KBM-7 (cell line): Measurements from ENCODE around the gene C15orf62.

ENCODE experiments used
- DNase-seq: peaks from one replicate; pipeline ENCODE4 v3.0.0-alpha.2; 2015
- in situ Hi-C: fragments of 300-500 bp; cut with MboI; formaldehyde crosslinking; loops from 2 replicates; pipeline ENCODE4 v1.14.3; 2020; ENCODE audit warnings: low sequenced_read_pairs, low pct_unique_long_range_greater_than_20kb, mixed read lengths

Gene C15orf62, protein sequence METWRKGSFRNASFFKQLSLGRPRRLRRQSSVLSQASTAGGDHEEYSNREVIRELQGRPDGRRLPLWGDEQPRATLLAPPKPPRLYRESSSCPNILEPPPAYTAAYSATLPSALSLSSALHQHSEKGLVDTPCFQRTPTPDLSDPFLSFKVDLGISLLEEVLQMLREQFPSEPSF

DNA sequence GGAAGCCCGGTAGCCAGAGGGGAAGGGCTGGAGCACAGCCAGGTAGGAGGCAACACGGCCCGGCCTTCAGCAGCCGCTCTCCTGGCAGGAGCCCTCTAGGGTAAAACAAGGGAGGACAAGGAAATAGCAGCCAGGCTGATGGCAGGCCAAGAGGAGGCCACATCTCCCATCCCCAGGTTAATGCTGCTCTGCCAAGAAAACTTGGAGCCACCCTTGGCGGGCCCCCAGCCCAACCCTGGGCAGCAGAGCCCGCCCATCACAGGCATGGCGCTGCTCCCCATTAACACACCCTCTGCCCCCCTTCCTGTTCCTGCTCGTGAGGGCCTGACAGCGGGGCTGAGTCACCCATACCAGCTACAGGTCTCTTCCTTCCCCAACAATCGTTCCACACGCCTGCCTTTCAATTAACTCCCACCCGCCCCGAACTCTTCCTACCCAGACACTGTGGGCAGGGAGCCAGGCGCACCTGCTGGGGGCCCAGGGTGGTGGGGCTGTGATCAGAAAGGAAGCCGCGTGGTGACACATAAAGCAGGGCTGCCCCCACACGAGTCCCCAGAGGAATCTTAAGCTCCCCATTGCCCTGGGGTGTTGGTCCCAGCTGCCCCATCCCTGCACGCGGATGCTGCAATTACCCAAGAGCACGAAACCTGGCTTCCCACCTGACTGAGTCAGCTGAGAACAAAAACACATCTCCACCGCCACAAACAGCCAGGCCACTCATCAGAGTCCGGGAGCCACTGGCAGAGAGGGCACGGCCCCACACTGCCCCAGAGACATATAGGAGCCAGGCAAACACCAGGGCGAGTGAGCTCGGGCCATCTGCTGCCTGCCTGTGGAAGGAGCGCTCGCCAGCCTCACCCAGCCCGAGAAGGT lies at the start of gene C15orf62:
Gene C15orf62 (plus strand): TSS at position 707 of the 873 bp plus-strand sequence. CDS start 516 bp downstream, outside the sequence.
- peak; percentile 91 for DNase-seq
- in situ Hi-C loops: no loop called here

DNA sequence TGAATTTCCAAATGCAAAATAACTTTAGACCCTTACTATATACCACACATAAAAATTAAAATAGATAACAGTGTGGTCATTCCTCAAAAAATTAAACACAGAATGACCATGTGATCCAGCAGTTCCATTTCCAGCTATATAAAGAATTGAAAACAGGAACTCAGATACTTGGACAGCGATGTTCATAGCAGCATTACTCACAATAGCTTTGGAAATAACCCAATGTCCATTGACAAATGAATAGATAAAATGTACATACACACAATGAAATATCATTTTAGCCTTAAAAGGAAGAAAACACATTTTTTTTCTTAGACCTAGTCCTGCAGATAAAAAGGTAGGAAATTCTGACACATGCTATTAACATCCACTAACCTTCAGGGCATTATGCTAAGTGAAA lies 48.1 kb upstream of the C15orf62 start:
- in situ Hi-C loops: no loop called here
- DNase-seq: no peak

DNA sequence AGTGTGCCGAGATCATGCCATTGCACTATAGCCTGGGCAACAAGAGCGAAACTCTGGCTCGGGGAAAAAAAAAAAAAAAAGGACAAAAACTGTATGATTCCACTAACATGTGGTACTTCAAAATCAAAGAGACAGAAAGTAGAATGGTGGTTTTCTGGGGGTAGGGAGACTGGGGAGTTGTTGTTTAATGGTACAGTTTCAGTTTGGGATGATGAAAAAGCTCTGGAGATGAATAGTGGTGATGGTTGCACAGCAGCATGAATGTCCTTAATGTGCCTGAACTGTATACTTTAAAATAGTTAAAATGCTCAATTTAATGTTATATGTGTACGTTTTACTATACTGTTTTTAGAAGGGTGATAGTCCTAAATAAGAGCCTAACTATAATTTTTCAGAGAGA lies 47.4 kb upstream of the C15orf62 start:
- in situ Hi-C loops: no loop called here
- no peak for DNase-seq

DNA sequence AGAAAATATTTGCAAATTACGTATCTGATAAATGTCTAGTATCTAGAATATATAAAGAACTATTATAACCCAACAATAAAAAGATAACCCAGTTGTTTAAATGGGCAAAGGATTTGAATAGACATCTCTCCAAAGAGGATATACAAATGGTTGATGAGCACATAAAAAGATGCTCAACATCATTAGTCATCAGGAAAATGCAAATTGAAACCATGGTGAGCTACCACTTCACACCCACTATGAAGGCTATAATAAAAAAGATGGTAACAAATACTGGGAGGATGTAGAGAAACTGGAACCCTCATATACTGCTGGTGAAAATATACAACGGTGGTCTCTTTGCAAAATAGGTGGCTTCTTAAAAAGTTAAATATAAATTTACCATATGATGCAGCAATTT lies 46.8 kb upstream of the C15orf62 start:
- in situ Hi-C loops: no loop called here
- no peak for DNase-seq

DNA sequence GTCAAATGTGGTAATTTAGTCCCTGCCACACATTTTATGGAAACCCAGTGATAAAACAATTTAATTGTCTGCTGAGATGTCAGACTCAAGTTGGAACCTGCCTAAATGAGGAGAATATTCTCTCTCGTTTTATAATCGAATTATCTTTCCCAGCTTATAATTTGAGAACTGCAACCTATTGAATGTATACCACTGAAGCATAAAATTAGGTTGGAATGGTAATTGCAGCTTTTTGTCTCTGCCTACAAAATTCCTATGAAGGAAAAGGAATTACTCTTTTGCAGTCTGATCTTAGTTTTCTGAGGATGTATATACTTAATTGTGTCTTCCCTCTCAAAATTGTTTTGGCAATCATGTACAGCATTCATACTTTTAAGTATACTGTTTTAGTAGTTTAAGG lies 45.9 kb upstream of the C15orf62 start:
- in situ Hi-C loops: no loop called here
- DNase-seq: no peak

DNA sequence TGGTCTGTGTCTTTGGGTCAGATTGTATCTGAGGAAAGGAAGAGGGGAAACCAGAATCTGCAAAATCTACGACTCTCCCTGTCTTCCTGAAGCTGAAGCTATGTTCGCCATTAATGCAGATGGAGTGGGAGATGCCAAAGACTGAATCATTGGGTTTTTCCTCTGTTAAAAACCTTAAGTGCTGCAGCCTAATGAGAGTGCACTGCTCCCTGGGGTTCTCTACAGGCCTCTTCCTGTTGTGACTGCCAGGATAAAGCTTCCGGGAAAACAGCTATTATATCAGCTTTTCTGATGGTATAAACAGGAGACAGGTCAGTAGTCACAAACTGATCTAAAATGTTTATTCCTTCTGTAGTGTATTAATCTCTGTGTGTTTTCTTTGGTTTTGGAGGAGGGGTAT lies 38.7 kb upstream of the C15orf62 start:
- DNase-seq: no peak
- in situ Hi-C loops: no loop called here

DNA sequence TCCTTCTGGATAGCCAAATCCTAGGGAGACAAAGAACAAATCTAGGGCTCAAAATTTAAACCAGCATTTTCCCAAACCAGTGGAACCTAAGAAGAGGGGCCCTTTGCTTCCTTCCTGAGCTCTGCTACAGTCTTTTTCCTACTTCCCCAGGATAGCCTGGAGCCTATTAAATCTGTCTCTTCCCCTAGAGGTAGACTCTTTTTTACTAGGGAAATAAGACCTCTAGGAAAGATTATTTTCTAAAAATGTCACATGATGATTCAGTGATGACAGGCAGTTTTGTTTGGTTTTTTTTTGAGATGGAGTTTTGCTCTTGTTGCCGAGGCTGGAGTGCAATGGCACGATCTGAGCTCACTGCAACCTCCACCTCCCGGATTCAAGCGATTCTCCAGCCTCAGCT lies 33.2 kb upstream of the C15orf62 start:
- in situ Hi-C loops: no loop called here
- DNase-seq: no peak

DNA sequence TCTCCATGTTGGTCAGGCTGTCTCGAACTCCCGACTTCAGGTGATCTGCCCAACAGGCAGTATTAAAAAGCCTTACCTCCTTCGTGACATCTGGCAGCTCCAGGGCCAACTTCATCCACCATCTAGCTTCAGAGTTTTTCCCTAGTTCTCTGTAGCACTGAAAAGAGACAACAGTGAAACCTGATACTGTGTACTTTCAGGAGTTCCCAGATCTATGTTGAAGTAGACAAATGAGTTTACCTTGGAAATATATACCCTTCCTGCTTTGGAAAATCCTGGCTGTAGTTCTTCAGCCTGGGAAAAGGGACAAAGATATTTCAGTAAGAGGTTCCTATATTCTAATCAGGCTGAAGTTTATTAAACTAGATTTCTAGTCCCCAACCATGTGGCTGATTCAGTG lies 32.7 kb upstream of the C15orf62 start:
- DNase-seq: no peak
- in situ Hi-C loops: no loop called here

DNA sequence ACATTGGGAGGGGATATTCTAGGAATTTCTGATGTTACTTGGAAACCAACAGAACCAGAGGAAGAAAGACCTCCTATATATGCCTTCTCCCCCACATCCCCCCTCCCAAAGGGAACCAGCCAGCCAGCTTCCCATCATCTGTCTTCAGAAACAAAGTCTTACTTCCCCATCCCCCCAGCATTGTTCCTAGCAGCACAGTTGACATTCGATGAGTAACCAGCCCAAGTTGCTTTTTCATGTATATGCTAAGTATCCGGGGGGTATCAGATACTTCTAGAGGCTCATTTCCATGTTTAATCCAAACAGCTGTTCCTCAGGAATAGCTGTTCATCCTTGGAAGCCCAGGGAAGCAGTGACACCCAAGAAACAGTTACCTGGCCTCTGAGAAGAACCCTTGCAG lies 30.7 kb upstream of the C15orf62 start:
- no peak for DNase-seq
- in situ Hi-C loops: no loop called here

DNA sequence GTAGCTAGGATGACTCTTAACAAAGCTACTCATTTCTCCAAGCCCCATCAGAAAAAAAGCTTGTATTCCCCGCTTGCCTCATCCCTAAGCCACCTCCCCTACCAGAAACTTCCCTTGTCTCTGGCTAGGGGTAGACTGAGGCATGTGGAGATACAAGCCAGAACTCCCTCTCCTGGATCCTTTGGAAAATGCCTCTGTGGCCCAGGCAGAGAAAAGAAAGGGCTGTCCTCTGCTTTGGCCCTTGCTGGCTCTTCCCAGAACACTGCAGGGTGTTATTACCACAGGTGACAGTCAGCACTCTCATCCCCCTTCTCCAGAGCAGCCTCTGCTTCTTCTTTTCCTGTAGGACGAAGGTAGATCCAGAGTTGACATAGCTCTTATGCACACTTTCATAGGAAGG lies 29.9 kb upstream of the C15orf62 start:
- in situ Hi-C loops: no loop called here
- no peak for DNase-seq

DNA sequence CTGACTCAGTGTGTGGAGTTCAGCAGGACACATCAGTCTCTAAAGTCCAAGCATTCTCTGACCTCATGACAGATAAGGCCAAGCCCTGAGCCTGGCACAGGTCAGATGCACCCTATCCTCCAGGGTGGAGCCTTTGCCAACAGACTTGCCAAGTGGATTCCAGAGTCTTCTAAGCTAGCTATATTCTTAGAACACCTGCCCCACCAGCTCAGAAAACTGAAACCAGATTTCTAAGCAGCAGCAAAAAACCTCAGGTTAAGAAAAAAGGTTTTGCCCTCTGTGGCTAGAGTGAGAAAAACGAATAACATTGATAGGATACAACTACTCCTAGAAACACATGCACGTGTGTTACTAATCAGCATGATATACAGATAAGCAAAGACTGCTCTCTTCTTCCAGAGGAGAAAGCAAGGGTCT lies 26.3 kb upstream of the C15orf62 start:
- in situ Hi-C loops: no loop called here
- DNase-seq: no peak

DNA sequence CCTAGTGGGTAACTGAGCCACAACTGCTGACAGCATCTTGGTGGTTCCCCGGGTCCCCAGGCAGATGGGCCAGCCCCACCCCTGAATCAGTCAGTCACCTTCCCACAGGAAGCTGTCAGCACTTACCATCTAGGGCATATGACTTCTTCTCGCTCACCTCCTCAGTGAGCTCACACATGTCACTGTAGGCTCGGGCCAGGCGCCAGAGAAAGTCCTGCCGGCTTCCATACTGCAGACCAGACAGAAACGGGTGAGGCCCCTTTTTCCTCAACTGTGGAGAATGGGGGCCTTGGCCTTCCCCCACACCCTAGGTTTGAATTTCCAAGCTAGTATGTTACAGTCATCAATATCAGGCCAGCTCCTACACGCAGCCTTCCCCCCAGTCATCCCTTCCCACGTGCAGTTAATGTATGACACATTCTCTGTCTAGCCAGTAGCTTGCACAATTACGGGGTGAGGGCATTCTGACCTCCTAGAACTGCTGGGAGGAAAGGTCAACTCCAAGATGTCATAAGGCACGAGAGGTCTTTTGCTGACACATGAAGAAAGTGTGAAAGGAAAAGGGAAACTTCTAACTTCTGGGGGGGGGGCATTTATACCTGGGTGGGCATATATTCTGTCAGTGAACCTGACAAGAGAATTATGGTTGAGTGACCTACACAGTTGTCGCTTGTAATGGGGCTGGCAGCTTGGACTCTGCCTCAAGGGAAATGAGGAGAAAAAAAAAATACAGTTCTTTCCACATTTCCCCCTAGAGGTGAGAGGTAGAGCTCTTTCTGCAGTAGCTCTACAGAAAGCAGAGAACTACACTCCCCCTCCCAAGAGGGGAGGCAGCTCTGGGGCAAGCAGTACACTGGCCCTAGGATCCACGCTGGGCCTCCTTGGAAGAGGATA lies 25.6 kb upstream of the C15orf62 start:
- in situ Hi-C loops: no loop called here
- DNase-seq: no peak

DNA sequence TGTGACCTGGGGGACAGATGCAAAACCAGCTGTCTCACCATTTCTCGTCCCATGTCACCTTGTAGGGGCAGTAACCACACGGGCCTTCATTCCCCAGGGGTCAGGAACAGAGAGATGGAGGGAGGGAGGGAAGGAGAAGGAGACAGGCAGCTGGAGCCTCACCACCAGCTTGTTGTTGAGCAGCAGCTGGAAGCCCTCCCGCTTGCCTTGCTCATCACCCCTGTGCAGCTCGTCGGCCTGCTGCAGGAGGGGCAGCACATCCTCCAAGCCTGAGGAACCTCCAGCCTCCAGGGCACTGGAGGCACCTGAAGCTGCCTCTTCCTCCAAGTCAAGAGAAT lies 25.0 kb upstream of the C15orf62 start:
- in situ Hi-C loops: no loop called here
- no peak for DNase-seq

DNA sequence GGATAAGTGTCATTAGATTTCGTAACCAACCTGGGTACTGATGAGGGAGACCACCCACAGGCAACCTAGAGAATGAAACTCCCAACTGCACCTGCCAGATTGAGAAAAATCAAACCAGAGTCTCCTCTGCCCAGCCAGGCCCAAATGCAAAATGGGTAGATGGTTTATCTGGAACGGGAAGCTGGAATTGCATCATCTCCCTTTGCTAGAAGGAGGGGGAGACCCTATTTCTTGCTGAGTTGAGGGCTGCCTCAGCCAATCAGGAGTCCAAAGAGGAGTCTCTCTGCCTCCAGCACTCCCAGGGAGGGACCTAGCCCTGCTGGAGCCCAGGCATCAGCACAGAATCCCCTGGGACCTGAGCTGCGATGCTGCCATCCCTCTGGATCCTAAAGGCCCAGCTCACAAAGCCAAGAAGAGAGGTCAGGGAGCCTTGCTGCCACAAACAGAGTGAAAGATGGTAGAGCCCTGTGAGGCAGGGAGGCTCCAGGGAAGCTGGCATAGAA lies 22.8 kb upstream of the C15orf62 start:
- in situ Hi-C loops: no loop called here

DNA sequence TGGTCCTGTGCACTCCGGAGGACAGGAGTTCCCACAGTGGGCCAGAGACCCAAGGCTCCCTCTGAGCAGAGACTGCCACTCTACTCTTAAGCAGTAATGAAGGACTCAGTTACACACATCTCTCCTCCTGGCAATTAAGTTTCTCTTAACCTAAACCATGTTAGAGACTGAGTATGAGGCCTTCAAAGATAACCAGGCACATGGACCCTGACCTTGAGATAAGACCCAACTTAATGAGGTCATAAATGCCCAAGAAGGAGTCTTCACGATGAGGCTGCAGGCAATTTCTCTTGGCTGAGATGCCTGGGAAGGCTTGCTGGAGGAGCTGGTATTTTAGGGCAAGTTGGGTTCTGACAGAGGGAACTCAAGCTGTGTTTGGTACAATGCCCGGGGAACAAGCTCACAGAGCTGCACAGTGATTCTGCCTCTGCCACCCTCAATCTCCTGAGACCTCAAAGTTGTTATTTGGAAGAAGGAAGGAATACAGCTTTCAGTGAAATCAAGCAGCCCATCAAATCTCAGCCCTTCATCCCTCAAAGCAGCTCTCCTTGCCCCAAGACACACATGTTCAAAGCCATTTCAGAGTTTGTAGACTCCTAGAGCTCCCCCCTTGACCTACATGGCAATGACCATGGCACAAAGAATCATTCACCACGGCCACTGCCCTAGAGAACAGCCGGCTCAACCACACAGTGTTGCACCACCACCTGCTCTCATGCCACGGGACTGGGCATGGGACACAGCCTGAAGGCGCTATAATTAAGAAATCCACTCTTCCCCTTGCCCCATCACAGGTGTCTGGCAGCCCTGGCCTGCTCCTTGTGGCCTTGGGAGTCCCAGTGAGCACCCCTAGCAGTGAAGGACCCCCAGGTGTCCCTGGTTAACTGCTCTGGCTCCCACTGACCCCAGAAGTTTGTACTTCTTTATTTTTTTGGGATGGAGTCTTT lies 21.8 kb upstream of the C15orf62 start:
- in situ Hi-C loops: no loop called here
- no peak for DNase-seq

More for the DNA sequence above, 22.8 kb upstream of the C15orf62 start:
- DNase-seq: peak; percentile 18

DNA sequence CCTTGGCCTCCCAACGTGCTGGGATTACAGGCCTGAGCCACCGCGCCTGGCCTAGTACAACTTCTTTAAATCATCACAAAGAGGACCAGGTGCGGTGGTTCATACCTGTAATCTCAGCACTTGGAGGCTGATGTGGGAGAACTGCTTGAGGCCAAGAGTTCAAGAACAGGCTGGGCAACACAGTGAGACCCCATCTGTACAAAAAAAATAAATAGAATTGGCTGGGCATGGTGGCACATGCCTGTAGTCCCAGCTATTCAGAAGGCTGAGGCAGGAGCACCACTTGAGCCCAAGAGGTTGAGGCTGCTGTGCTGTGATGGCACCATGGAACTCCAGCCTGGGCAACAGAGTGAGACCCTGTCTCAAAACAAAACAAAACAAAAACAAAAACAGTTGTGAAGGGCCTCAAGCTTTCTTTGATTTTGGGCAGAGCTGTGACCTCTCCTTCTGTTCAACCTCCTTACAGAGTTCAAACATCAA lies 20.6 kb upstream of the C15orf62 start:
- in situ Hi-C loops: no loop called here
- DNase-seq: no peak

DNA sequence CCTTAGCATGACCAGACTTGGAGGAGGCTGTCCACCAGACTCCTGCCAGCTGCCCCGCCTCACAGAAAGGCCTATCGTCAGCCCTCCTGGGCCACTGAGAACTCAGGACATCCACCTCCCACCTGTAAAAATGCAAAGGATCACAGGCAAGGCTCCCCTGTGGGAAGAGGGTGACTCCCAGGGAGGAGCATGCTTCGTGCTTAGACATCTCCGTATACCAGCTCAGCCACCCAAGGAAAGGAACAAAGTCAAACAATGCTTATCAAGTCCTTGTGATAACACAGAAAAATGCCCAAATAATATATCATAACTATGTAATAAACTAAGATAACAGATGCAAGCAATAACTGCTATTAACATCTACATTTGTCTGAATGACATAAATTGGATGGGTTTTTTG lies 18.9 kb upstream of the C15orf62 start:
- in situ Hi-C loops: no loop called here
- no peak for DNase-seq

DNA sequence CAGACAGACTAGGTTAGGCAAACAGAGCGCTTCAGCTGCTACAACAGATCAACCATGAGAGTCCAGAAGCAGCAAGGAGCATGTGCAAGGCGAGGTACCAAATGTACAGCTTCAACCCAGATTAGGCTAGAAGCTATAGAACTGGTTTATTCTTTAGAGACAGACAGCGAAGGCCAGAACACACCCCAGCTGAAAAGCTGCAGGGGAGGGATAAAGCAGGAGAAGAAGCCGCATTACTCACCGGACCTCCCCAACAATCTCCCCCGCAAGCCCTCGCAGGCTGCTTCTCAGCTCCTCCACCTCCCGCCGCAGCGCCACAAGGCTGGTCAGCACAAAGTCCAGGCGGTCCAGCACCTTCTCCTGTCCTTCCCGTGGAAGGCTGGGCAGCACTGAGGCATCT lies 18.0 kb upstream of the C15orf62 start:
- in situ Hi-C loops: no loop called here
- DNase-seq: no peak

DNA sequence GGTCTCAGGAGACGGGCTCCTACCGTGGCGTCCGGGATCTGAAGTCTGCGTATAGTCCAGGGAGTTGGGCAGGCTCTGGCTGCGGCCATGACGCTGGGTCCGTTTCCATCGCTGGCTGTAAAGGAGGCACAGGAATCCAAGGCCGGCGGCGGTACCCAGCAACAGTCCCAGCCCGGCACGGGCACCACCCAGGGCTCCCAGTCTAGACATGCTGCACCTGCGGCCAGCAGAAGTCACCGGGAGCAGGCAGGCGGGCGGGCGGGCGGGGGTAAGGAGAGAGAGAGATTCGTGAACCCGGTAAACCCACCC lies 15.3 kb upstream of the C15orf62 start:
- in situ Hi-C loops: no loop called here
- DNase-seq: no peak
